ENCODE measurements around the gene CXCR6. TPM values are rescaled to one million over a fixed set of nuclear protein-coding genes. Genes with fewer than 3 reads are reported as not detected.

The CXCR6 gene
- total and polyA plus RNA-seq, 5 donors = 0.18 to 0.53 (median 0.40) TPM; not detected in 1

GRCh38 chr3:45969953-45970352, 26.7 kb downstream of the CXCR6 start:
- Histone ChIP-seq H3K27ac (ENCODE audit: low read length) (no peak overlapping the region), H3K4me3 (ENCODE audit: low read length) (no peak overlapping the region), H3K27me3 (ENCODE audit: control insufficient read depth, insufficient read depth) (no peaks in the 10 kb centered on the region), H3K4me1 (ENCODE audit: control insufficient read depth, insufficient read depth, low read length) (peaks cover 7% of the 10 kb centered on the region), H3K9me3 (ENCODE audit: control insufficient read depth, low read length) (no peaks in the 10 kb centered on the region)
- WGBS = 89% methylated on average over 3 of the region's 3 CpGs
- DNase-seq (no peak), ATAC-seq (no peak)
- intact Hi-C loops (cut with DNase I) = no loop called here

GRCh38 chr3:45972534-45973402, 29.5 kb downstream of the CXCR6 start:
- 85% methylated on average over 6 of the region's 6 CpGs for WGBS
- H3K4me3 ChIP-seq (ENCODE audit: low read length) = no peak overlapping the region
- DNase-seq = no peak
- H3K27me3 ChIP-seq (ENCODE audit: control insufficient read depth, insufficient read depth) = no peaks in the 10 kb centered on the region
- peaks cover 3% of the 10 kb centered on the region for H3K4me1 ChIP-seq (ENCODE audit: control insufficient read depth, insufficient read depth, low read length)
- H3K27ac ChIP-seq (ENCODE audit: low read length) = no peak overlapping the region
- intact Hi-C loops (cut with DNase I) = no loop called here
- ATAC-seq = peak; percentile 30 to 38
- H3K9me3 ChIP-seq (ENCODE audit: control insufficient read depth, low read length) = no peaks in the 10 kb centered on the region

DNA sequence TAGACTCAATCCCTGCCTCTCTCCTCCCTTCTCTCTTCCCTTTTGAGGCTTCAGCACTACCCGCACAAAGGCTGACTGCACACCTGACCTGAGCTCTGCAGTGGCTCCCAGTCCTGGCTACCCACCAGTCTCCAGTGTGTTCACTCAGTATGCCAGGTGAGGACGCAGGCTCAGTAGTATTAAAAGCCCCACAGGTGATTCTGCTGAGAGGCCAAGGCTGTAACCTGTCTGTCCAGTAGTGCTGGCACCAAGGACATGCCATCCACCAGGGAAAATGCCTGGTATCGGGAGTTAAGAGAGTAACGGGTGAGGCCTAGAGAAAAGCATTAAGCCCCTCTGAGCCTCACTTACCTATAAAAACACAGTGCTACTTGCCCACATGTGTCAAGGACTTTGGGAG, 31.4 kb downstream of the CXCR6 start:
- Histone ChIP-seq H3K9me3 (ENCODE audit: control insufficient read depth, low read length) (no peaks in the 10 kb centered on the region), H3K27ac (ENCODE audit: low read length) (no peak overlapping the region), H3K27me3 (ENCODE audit: control insufficient read depth, insufficient read depth) (no peaks in the 10 kb centered on the region), H3K4me3 (ENCODE audit: low read length) (no peak overlapping the region), H3K4me1 (ENCODE audit: control insufficient read depth, insufficient read depth, low read length) (no peaks in the 10 kb centered on the region)
- intact Hi-C loops (cut with DNase I) = no loop called here
- ATAC-seq (no peak), DNase-seq (no peak)
- 70% methylated on average over 4 of the region's 4 CpGs for WGBS

- no peaks in the 10 kb centered on the region for H3K27me3 ChIP-seq (ENCODE audit: control insufficient read depth, insufficient read depth)
- H3K9me3 ChIP-seq (ENCODE audit: control insufficient read depth, low read length) = no peaks in the 10 kb centered on the region
- DNase-seq (no peak), ATAC-seq (no peak)
- WGBS = 76% methylated on average over 5 of the region's 5 CpGs
- intact Hi-C loops (cut with DNase I) = no loop called here
- H3K4me3 ChIP-seq (ENCODE audit: low read length) = no peak overlapping the region
- H3K27ac ChIP-seq (ENCODE audit: low read length) = no peak overlapping the region
- H3K4me1 ChIP-seq (ENCODE audit: control insufficient read depth, insufficient read depth, low read length) = no peaks in the 10 kb centered on the region
Observed at GRCh38 chr3:45975686-45976085, 32.4 kb downstream of the CXCR6 start.

- intact Hi-C loops (cut with DNase I) = no loop called here
Observed at GRCh38 chr3:45976191-45977091, 33.2 kb downstream of the CXCR6 start.

DNA sequence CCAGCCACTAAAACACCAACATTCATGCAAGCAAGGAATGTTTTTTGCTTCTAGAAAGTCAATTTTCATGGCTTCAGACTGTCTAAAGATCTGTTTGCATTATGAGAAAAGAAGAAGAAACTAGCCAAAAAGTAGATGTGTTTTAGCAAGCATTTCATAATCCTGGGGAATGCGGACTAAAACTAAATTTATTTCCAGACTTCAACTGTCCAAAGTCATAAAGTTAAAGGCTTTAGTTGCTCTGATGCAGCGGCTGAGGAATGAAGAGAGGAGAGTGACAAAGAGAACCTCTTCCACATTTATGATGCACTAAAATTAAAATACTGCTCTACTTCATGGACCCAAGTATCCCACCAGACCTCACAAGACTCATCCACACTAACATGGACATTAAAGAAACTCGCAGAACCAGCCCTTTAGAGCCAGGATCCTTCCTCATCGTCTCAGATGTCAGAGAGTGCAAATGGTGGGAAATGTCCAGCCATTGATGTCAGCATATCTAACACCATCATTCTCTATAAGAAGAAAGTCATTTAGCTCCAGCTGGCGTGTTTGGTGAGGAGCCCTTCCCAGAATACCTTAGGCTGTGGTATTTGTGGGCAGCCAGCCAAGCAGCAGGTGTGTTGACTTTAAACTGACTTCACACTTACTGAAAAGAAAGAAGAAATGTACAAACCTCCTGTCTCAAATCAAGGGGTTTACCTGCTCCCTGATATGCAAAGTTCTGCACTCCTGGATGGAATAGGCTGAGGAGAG, 34.9 kb downstream of the CXCR6 start:
- H3K4me1 ChIP-seq (ENCODE audit: control insufficient read depth, insufficient read depth, low read length) = no peaks in the 10 kb centered on the region
- no peak overlapping the region for H3K4me3 ChIP-seq (ENCODE audit: low read length)
- 92% methylated on average over 5 of the region's 5 CpGs for WGBS
- intact Hi-C loops (cut with DNase I) = no loop called here
- no peak overlapping the region for H3K27ac ChIP-seq (ENCODE audit: low read length)
- ATAC-seq (no peak), DNase-seq (peak in 1 of 3 donors; percentile 55)
- H3K27me3 ChIP-seq (ENCODE audit: control insufficient read depth, insufficient read depth) = no peaks in the 10 kb centered on the region
- no peaks in the 10 kb centered on the region for H3K9me3 ChIP-seq (ENCODE audit: control insufficient read depth, low read length)

More at GRCh38 chr3:45976191-45977091, 33.2 kb downstream of the CXCR6 start:
- DNase-seq (no peak), ATAC-seq (no peak)
- no peak overlapping the region for H3K4me3 ChIP-seq (ENCODE audit: low read length)
- H3K27ac ChIP-seq (ENCODE audit: low read length) = no peak overlapping the region
- no peaks in the 10 kb centered on the region for H3K27me3 ChIP-seq (ENCODE audit: control insufficient read depth, insufficient read depth)
- no peaks in the 10 kb centered on the region for H3K9me3 ChIP-seq (ENCODE audit: control insufficient read depth, low read length)
- whole genome bisulfite sequencing = 78% methylated on average over 6 of the region's 6 CpGs
- no peaks in the 10 kb centered on the region for H3K4me1 ChIP-seq (ENCODE audit: control insufficient read depth, insufficient read depth, low read length)

GRCh38 chr3:45979378-45979777, 36.1 kb downstream of the CXCR6 start:
- Histone ChIP-seq H3K27ac (ENCODE audit: low read length) (no peak overlapping the region), H3K9me3 (ENCODE audit: control insufficient read depth, low read length) (no peaks in the 10 kb centered on the region), H3K4me3 (ENCODE audit: low read length) (no peak overlapping the region), H3K4me1 (ENCODE audit: control insufficient read depth, insufficient read depth, low read length) (peaks cover 4% of the 10 kb centered on the region), H3K27me3 (ENCODE audit: control insufficient read depth, insufficient read depth) (no peaks in the 10 kb centered on the region)
- ATAC-seq = no peak
- DNase-seq = no peak
- intact Hi-C loops (cut with DNase I) = no loop called here
- 88% methylated on average over 4 of the region's 4 CpGs for WGBS

GRCh38 chr3:45980229-45980813, 37.1 kb downstream of the CXCR6 start:
- Histone ChIP-seq H3K27me3 (ENCODE audit: control insufficient read depth, insufficient read depth) (no peaks in the 10 kb centered on the region), H3K27ac (ENCODE audit: low read length) (no peak overlapping the region), H3K9me3 (ENCODE audit: control insufficient read depth, low read length) (no peaks in the 10 kb centered on the region), H3K4me1 (ENCODE audit: control insufficient read depth, insufficient read depth, low read length) (peaks cover 6% of the 10 kb centered on the region), H3K4me3 (ENCODE audit: low read length) (no peak overlapping the region)
- ATAC-seq = no peak
- intact Hi-C loops (cut with DNase I) = no loop called here
- 86% methylated on average over 7 of the region's 7 CpGs for WGBS
- DNase-seq = no peak

GRCh38 chr3:45980819-45981218, 37.6 kb downstream of the CXCR6 start:
- peaks cover 6% of the 10 kb centered on the region for H3K4me1 ChIP-seq (ENCODE audit: control insufficient read depth, insufficient read depth, low read length)
- intact Hi-C loops (cut with DNase I) = no loop called here
- no peak for ATAC-seq

GRCh38 chr3:45981346-45982074, 38.2 kb downstream of the CXCR6 start:
- no peak for ATAC-seq
- Histone ChIP-seq H3K9me3 (ENCODE audit: control insufficient read depth, low read length) (no peaks in the 10 kb centered on the region), H3K4me3 (ENCODE audit: low read length) (no peak overlapping the region), H3K27me3 (ENCODE audit: control insufficient read depth, insufficient read depth) (no peaks in the 10 kb centered on the region), H3K4me1 (ENCODE audit: control insufficient read depth, insufficient read depth, low read length) (peaks cover 8% of the 10 kb centered on the region), H3K27ac (ENCODE audit: low read length) (no peak overlapping the region)
- 37% methylated on average over 2 of the region's 2 CpGs for WGBS
- intact Hi-C loops (cut with DNase I) = no loop called here
- no peak for DNase-seq

More at GRCh38 chr3:45980819-45981218, 37.6 kb downstream of the CXCR6 start:
- Histone ChIP-seq H3K9me3 (ENCODE audit: control insufficient read depth, low read length) (no peaks in the 10 kb centered on the region), H3K4me3 (ENCODE audit: low read length) (no peak overlapping the region), H3K27ac (ENCODE audit: low read length) (no peak overlapping the region), H3K27me3 (ENCODE audit: control insufficient read depth, insufficient read depth) (no peaks in the 10 kb centered on the region)
- 95% methylated on average over 2 of the region's 2 CpGs for WGBS
- no peak for DNase-seq

Data from right cardiac atrium (tissue), 5 donors.